Caki2 (cell line): ENCODE measurements around the gene DCAF12. TPM values are rescaled to one million over a fixed set of nuclear protein-coding genes. Genes with fewer than 3 reads are reported as not detected.
A peak's percentile ranks its signal among the peaks of the same experiment; 100 is the strongest.
"Not testable (repeated sequence)": the region's sequence is repeated elsewhere in the genome, so short reads cannot be mapped to it uniquely, and the experiment has no call there.

Experiments
- DNase-seq: peaks from one replicate; pipeline ENCODE4 v3.0.0-alpha.2; 2015; ENCODE audit warnings: low read depth
- in situ Hi-C: cut with HindIII; loops from 2 replicates; pipeline ENCODE4 v1.10.0; 2016; ENCODE audit warnings: low sequenced_read_pairs, low pct_unique_long_range_greater_than_20kb, mixed read lengths
- total RNA-seq: library from RNA; depleted of rRNA; stranded (reverse); fragments of >200 nt; shearing (Covaris generic); gene quantifications from 2 replicates; pipeline ENCODE4 v1.2.3, GENCODE V29; 2014; ENCODE audit warnings: low replicate concordance

DCAF12 gene
- total RNA-seq, 1 experiment from 2014 or later = 21.5 TPM

DNA sequence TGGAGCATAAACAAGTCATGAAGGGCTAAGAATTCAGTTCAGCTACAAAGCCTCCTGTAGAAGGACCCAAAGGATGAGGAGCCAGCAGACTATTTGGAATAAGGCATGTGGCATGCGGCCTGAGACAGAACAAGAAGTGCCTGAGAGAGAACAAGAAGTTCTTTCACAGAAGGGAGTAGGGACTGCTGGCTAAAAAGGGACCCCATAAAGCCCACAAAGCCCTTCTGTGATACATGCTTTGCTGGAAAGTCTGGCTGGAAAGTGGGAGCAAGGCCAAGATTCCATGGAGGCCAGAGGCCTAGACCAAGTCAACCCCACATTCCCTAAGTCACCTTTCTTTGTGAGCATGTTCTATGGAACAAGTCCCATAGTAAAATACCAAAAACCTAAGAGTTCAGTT lies 41.9 kb downstream of the DCAF12 start:
- in situ Hi-C loops = no loop called here
- DNase-seq = no peak

DNA sequence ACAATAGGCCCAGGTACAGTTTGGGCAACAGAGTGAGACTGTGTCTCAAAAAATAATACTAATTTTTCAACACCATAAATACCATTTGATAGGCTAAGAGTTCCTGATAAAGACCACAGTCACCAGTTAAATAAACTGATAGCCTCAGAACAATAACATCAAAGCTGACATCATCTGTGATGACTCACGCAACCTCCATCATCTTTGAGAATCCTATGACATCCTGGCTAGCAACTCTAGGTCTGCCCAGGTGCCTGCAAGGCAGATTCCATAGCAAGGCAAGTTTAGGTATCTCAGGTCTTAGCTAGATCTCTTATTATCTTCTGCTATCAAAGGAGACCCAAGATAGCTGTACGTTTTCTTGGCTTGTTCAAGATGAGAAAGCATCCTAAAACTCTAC lies 47.3 kb downstream of the DCAF12 start:
- in situ Hi-C loops = no loop called here

DNA sequence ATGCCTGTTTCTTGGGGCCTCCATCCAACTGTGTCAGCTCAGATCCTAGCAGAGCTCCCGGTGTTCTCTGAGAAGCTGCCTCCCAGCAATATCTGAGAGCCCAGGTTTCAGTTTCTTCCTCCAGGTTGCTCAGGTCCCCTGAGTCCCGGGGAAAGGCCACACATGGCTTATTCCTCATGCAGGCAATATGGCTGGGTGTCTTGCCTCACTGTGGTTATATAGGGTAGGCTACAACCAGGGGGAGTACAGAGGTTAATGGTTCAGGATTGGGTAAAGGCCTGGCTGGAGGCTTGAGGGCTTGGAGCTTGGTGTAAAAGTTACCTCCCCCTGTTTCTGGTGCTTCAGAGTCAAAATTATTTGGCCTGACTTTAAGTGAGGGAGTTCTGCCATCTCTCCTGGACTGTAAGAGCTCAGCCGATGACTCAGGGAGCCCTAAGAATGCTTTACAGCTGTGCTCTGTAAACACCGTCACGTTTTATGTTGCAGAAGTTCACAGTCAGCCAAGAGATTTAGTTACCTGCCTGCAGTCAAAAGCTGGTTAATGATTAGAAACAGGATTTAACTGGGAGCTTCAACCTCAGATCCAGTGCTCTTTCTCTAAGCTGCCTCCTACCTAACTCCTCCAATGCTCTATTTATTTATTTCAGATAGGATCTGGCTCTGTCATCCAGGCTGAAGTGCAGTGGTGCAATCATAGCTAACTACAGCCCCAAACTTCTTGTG lies 53.5 kb downstream of the DCAF12 start:
- DNase-seq = peak; percentile 81
- in situ Hi-C loops = no loop called here

More for the DNA sequence above, 47.3 kb downstream of the DCAF12 start:
- DNase-seq = peak; percentile 68

DNA sequence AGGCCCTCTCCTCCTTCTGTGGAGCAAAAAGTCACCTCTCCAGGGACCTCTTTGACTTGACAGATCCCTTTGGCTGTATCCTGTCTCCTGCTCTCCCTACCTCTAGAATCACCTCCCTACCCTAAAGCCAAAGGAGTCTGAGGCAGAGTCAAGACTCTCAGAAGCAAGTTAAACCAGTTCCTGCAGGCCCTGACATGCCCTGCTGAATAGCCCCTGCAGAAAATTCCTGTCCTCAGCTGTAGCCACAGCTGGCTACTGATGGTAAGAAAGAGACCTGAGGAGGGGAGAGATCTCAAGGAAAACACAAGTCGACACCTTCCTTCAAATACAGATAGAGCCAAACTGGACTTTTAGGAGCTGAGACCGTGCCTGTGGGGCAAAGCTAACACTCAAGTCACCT lies 54.1 kb downstream of the DCAF12 start:
- no peak for DNase-seq
- in situ Hi-C loops = no loop called here

DNA sequence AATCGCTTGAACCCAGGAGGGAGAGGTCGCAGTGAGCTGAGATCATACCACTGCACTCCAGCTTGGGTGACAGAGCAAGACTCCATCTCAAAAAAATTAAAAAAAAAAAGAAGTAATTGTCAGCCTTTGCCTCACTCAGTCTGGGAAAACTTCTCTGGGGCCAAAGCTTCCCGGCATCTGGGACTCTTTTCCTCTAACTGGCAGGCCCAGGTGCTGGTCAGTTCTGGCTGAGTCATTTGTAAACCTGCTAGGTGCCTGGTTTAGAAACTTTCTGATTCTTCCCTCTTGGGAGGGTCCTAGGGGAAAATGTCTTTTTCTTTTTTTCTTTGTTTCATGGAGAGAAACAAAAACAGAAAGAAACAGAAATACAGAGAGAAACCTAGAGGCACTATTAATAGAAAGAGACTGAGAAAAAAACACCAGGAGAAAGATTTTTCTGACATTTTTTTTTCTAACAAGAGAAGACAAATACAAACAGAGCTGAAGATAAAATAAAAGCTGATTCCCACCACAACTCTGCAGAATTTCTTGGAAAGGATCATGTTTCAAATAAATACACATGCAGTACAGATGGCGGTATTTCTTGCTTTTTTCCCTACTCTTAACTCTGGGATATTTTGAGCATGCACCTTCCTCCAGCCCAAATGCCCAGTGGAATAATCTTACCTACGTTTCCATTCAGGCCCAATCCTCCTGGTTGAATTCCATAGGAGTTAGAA lies 55.7 kb downstream of the DCAF12 start:
- in situ Hi-C loops = no loop called here
- DNase-seq = no peak

DNA sequence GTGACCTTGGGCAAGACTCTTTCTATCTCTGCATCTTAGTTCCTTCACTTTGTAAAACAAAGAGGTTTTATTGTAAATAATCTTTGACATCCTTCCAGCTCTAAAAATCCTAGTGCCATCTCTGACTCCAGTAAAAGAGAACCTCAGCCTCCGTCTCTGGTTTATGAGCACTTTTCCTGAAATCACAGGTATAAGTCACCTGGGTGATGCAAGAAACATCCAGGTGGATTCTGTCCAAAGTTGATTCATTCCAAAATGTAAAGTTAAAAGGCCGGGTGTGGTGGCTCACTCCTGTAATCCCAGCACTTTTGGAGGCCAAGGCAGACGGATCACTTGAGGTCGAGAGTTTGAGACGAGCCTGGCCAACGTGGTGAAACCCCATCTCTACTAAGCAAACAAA lies 56.7 kb downstream of the DCAF12 start:
- no peak for DNase-seq
- in situ Hi-C loops = no loop called here

- DNase-seq = no peak
- in situ Hi-C loops = no loop called here
These were observed 61.0 kb downstream of the DCAF12 start for GRCh38 chr9:34065541-34065940.

DNA sequence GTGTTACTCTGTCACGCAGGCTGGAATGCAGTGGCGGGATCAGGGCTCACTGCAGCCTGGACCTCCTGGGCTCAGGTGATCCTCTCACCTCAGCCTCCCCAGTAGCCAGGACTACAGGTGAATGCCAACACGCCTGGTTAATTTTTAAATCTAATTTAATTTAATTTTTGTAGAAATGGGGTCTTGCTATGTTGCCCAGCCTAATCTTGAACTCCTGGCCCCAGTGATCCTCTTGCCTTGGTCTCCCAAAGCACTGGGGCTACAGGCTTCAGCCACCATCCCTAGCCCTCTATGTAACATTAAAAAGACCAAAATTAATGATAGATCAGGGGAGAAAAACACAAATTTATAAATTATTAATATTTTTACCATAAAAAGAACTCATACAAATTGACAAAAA lies 66.5 kb downstream of the DCAF12 start:
- DNase-seq = no peak
- in situ Hi-C loops = no loop called here

DNA sequence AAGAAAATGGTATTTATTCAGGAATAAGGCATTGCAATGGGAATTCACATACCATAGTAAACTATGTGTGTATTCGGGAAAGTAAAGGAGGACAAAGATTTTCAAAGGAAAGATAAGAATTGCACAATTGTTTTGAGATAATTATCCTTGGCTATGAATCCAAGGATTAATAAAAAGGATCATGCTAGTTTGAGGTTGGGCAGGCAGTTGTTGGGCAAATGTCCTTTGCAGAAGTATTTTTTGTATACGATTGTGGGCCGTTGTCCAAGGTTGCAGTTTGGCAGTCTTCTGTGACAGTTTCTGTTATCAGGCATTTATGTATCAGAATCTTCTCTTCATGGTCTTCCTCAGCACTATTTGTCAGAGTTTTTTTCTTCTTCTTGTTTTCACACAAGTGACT lies 67.2 kb downstream of the DCAF12 start:
- in situ Hi-C loops = no loop called here
- no peak for DNase-seq

DNA sequence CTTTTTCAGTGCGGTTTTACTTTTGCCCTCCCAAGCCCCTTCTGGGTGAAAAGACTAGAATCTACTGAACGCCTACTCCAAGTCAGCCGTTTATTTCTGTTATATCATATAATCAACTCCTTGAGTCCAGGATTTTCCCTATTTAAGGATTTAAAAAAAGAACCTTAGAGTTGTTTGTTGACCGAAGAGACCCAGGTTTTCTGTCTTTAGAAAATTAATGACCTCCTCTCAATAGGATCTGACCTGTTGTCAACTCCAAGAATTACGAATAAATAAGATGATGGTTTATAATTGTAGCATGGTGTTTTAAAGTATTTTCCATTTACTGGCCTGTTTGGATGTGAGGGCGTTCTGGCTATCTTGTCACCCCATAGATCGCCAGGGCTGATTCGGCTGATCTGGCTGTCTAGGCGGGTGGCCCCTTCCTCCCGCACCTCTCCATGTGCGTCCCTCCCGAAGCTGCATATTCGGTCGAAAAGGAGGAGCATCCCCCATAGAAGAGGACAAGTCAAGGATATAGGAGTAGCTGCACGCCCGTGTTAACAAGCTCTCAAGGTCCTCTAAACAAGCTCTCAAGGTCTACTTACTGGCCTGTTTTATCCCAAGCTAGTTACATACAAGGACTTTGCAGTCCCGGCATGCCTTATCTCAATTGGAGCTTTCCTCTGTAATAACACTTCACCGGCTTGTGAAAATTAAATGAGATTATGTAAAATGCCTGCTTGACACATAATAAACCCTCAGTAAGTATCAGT lies 76.7 kb downstream of the DCAF12 start:
- no peak for DNase-seq
- in situ Hi-C loops = no loop called here

DNA sequence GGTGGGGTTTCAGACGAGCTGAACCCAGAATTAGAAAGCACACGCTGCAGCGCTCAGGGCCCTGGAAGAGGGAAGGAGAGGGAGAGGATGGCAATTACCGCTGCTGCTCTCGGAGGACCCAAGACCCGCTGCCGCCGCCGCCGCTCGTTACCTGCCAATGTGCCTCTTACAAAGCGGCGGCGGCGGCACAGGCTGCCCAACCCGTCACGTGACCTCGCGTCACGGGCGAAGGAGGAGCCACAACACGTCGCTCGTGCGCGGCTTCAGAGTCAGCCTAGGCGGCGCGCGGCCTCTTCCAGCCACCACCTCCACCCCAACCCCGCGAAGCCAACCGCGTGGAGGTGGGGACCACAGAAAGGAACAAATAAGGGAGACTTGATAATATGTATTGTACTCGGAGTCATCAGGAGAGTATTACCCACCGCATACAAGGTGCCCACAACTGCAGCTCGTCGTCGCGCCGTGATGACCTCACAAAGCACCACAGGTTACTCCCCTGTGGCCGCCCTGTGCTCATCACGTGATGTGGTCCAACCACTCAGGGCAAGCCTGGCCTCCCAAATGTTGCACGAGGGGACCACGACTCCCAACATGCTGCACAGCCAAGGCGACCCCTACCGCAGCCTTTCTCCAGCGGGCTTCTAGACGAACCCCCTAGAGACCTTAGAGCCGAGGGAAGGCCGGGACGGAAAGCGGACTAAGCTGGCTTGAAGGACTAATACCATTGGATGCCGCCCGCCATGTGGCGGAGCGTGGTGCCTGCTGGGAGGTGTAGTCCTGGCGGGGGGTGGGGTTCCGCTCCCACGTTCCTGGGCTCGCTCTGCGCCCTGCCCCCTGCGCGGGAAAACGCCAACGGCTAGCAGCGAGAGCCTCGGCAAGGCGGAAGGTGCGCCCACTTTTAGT lies 77.5 kb downstream of the DCAF12 start, which contains the start of gene UBAP2:
TSS of gene UBAP2 (minus strand) at position 161 of the 903 bp plus-strand sequence. CDS start 31,739 bp downstream, outside the sequence.
- DNase-seq = peak; percentile 98
- in situ Hi-C loops = no loop called here

GRCh38 chr9:34047864-34048726 lies 78.4 kb downstream of the DCAF12 start:
- in situ Hi-C loops = no loop called here
- DNase-seq = no peak

- in situ Hi-C loops = no loop called here
These were observed 79.6 kb downstream of the DCAF12 start for GRCh38 chr9:34046784-34047379.

DNA sequence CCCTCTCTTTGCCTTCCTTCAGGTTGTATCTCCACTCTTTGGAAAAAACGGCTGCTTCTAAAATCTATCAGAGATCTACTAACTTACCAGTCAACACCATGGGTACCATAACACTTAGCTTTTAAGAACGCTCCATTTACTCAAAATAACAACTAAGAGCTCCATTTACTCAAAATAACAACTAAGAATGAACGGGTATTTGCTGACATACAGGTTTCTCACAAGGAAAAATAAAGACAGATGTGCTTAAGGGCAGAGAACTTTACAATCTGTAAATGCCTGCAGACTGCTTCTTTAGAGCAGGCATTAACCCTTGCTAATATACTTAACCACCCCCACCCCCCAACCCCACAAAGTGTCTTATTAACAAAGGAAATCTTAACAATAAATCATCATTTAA lies 80.6 kb downstream of the DCAF12 start:
- in situ Hi-C loops = no loop called here
- no peak for DNase-seq

More at GRCh38 chr9:34046784-34047379, 79.6 kb downstream of the DCAF12 start:
- peak; percentile 51 for DNase-seq

GRCh38 chr9:34042074-34042473 lies 84.4 kb downstream of the DCAF12 start:
- in situ Hi-C loops, DNase-seq: not testable (repeated sequence)

GRCh38 chr9:34038851-34039250 lies 87.6 kb downstream of the DCAF12 start:
- DNase-seq, in situ Hi-C loops: not testable (repeated sequence)

DNA sequence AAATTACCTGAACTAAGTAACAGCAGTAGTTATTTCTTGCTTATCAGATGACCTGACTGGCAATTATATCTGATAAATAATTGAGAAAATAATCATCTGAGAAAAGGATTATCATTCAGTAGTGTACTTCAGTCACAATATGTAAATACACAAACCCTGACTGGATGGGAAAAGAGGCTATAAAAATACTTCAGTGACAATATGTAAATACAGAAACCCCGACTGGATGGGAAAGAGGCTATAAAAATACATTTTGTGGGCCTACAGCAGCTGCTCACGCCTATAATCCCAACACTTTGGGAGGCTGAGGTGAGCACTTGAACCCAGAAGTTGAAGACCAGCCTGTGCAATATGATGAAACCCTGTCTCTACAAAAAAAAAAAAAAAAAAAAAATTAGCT lies 88.9 kb downstream of the DCAF12 start:
- in situ Hi-C loops = no loop called here
- no peak for DNase-seq
